ENCODE results near the gene CDH13.

- TF ChIP-seq MYB (IDR thresholded peaks at IDR 0.05; ENCODE audit: borderline replicate concordance, low read depth, low read length) (no peak), CTCF (IDR thresholded peaks at IDR 0.05 in 2 of 3, conservative IDR thresholded peaks at IDR 0.05 in 1 of 3; ENCODE audit: control insufficient read depth in 2 of 3, extremely low read depth in 1 of 3, insufficient read depth in 1 of 3, low read depth in 3 of 3, low read length in 3 of 3) (no peak)
Observed at GRCh38 chr16:83742124-83742899, 1115.5 kb downstream of the CDH13 start.
